HG03432 (cell line): Measurements from ENCODE around the gene HS2ST1.
A peak's percentile ranks its signal among the peaks of the same experiment; 100 is the strongest.
"Not testable (repeated sequence)": the region's sequence is repeated elsewhere in the genome, so short reads cannot be mapped to it uniquely, and the experiment has no call there.

Experiments used
- ATAC-seq: cut with Tn5 transposase; IDR thresholded peaks from one replicate; pipeline ENCODE4 v1.9.1; 2021; ENCODE audit warnings: mild to moderate bottlenecking, moderate library complexity; ENCODE audit not compliant: unreplicated experiment

Gene HS2ST1

DNA sequence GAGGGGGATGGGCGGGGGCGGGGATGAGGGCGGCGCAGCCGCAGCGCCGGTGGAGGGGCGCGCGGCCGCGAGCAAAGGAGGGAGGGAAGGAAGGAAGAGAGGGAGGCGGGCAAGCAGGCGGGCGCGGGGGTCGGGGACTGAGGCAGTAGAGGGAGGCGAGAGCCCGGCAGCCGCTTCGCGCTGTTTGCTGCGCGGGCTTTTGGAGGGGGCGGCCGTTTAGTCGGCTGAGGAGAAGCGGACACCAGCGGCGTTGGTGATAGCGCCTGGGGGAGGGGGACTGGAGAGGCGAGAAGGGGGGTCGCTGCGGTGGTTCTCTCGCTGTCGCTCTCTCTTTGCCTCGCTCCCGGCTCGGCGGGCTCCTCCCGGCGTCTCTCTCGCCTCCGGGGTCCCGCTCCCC is at the start of gene HS2ST1:
TSS of gene HS2ST1 (plus strand) at position 35 of the 397 bp plus-strand sequence.
- no peak for ATAC-seq

DNA sequence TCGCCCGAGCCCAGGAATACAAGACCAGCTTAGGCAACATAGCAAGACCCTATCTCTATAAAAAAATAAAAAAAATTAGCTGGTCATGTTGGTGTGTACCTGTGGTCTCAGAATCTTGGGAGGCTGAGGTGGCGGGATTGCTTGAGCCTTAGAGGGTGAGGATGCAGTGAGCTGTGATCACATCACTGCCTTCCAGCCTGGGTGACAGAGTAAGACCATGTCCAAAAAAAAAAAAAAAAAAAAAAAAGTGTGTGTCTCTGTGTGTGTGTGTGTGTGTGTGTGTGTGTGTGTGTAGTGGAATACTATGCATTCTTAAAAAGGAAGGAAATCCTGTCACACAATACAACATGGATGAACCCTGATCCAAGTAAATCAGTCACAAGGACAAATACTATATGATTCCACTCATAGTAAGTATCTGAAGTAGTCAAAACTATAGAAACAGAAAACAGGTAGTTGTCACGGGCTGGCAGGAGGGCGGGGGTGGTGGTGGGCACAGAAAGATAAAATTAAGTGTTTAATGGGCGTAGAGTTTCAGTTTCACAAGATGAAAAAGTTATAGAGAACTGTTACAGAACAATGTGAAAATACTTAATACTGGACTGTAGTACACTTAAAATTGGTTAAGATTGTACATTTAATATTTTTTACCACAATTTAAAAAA is 48.3 kb upstream of the HS2ST1 start:
- peak; percentile 69 for ATAC-seq

DNA sequence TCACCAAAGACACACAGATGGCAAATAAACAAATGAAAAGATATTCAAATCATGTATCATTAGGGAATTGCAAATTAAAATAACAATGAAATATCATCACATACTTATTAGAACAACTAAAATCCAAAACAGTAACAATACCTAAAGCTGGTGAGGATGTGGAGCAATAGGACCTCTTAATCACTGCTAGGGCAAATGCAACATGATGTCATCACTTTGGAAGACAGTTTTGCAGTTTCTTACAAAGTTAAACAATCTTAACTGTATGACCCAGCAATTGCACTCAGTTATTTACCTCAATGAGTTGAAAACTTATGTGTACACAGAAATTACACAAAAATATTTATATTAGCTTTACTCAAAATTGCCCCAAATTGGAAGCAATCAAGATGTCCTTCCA is 47.8 kb upstream of the HS2ST1 start:
- peak; percentile 39 for ATAC-seq

DNA sequence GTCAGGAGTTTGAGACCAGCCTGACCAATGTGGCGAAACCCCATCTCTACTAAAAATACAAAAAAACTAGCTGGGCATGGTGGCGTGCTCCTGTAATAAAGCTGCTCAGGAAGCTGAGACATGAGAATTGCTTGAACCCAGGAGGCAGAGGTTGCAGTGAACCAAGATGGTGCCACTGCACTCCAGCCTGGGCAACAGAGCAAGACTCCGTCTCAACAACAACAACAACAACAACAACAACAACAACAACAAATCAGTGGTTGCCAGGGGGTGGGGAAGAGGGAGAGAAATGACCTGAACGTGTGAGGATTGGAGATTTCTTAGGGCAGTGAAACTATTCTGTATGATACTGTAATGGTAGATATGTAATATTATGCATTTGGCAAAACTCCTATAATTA is 47.2 kb upstream of the HS2ST1 start:
- not testable (repeated sequence) for ATAC-seq

DNA sequence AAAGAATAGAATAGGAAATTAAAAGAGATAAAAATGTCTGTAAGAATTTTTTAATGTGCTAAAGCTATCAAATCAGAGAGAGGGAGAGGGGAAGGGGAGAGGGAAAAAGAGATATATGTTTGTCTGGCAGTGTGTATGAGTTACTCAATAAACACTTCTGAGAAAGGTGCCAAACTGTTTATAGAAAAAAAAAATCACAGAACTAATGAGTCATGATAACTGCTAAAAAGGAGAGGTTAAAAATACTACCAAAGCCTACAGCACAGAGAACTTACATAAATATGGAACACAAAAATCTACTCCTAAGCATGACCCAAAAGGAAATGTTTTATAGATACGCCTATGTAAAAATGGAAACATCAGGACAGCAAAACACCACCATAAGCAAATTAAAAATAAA is 46.0 kb upstream of the HS2ST1 start:
- no peak for ATAC-seq

DNA sequence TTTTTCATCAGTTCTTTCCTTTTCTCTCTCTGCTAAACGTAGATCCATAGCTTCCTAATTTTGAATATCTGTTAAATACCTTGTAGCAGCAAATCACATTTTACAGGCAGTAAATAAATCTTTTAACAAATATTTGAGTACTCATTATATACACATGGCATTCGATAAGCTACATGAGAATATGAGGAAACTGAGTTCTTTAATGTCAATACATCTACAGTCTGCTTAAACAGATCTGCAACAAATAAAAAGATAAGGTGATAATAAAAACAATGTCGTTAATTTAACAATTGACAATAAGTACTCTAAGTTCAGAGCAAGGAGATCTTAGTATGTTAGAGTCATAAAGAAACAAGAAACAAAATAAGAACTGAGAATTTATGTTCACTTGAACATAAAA is 43.4 kb upstream of the HS2ST1 start:
- no peak for ATAC-seq

DNA sequence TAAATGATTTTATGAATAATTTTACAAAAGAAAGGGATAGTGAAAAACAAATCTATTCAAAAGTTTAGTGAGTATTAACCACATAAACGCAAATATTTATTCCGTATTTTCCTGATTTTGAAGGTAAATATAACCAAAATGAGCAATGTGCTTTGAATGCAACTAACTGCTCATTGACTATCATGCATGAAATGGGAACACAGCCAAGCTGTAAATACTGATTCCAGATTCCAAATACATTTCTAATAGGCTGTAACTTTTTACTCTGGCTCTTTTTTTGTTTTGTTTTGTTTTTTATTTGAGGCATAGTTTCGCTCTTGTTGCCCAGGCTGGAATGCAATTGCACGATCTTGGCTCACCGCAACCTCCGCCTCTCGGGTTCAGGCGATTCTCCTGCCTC is 42.3 kb upstream of the HS2ST1 start:
- no peak for ATAC-seq

DNA sequence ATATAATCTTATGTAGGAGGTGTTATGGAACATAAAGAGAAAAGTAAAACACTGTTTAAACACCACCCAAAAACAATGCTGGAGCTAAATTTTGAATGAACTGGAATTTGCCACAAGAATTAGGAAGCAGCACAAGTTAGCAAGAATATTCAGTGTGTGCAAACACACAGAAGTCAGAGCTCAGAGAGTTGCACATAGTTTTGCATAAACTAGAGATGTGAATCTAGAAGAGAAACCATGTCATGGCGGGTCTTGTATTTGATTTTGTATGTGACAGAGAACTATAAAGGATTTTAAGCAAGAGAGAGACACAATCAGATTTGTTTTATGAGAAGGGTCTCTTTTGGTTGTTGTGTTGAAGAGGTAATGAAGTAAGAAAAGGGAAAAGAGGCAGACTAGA is 38.7 kb upstream of the HS2ST1 start:
- ATAC-seq: no peak

DNA sequence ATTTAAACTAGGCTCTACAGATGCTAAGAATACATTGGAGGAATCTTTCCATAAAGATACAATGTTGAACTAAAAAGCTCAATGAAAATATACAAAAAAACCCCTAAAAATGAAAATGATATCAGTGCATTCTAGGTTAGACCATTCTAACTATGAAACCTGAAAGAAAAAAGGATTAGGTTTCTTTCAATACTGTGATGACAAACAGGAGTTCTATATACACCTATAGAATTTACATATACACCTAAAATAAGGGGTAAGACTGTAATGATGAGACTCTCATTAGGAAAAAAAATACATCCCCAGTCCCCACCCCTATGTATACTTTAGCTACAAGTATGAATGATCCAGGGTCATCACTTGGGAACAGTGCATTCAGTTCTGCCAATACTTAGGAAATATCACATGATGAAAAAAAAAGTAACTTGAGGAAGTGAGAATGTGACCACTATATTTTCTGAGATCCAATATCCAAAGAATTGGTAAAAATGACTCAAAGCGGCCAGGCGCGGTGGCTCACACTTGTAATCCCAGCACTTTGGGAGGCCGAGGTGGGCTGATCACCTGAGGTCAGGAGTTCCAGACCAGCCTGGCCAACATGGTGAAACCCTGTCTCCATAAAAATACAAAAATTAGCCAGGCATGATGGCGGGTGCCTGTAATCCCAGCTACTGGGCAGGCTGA is 26.8 kb upstream of the HS2ST1 start:
- no peak for ATAC-seq

DNA sequence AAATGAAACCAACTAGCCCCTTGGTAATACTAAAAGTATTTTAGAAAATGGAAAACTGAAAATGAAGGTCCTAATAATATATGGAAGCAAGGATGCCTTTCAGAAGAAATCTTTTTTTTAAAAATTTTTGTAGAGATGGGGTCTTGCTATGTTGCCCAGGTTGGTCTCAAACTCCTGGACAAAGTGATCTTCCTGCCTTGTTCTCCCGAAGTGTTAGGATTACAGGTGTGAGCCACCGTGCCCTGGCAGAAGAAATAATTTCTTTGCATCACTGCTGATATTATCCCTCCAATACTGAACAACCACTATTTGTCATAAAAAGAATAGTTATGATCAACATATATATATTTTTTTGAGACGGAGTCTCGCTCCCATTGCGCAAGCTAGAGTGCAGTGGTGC is 26.1 kb upstream of the HS2ST1 start:
- no peak for ATAC-seq

DNA sequence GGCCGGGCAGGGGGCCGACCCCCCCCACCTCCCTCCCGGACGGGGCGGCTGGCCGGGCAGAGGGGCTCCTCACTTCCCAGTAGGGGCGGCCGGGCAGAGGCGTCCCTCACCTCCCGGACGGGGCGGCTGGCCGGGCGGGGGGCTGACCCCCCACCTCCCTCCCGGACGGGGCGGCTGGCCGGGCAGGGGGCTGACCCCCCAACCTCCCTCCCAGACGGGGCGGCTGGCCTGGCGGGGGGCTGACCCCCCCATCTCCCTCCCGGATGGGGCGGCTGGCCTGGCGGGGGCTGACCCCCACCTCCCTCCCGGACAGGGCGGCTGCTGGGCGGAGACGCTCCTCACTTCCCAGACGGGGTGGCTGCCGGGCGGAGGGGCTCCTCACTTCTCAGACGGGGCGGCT is 15.0 kb upstream of the HS2ST1 start:
- ATAC-seq: not testable (repeated sequence)

DNA sequence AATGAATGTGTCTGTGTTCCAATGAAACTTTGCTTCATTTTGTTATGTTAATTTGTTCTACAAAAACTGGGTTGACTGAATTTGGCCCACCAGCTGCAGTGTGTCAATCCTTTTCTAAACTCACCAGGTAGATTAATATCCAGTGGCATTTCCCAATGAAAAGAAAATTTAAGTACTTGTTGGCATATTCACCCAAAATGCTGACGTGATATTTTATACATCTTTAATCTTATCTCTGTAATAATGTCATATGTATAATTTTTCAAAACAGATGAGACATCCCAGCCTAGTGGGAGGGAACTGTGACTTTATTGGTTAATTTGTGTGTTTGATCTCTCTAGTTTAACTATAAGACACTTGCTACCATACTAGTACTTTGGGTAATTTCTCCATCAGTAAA is 8.6 kb upstream of the HS2ST1 start:
- no peak for ATAC-seq

DNA sequence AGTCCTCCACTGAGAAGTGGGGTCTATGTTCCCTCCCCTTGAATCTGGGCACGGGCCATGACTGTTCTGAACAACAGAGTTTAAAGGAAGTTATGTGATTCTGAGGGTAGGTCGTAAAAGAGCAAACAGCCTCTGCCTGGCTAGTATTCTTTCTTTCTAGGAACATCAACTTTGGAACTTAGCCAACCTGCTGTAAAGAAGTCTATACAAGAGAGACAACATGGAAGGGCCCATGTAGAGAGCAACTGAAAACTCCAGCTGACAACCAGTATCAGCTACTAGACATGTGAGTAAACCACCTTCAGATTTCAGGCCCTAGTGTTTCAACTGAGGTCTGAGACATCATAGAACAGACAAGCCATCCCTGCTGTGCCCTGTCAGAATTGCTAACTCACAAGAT is 8.0 kb upstream of the HS2ST1 start:
- no peak for ATAC-seq

DNA sequence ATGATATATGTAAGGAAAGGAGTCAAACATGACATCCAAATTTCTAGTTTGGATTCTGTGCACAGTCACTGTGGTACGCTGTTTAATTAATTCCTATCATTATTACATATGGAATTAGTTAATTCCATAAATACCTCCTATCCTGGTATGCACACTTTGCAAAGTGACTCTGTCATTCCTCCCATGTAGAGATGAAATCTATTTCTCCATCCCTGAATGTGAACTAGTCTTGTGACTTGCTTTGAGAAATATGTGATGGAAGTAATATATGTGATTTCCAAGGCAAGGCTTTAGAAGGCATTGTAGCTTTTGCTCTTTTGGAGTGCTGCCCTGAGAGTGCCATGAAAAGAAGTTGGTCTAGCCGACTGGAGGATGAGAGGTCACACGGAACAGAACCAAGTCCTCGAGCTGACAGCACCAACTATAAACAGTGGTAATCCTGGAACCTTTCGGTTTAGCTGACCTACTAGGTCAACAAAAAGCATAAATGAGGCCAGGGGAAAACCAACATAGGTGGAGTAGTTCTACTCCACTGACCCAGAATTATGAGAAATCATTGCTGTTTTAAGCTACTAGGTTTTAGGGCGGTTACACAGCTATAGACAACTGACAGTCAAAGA is 2.0 kb upstream of the HS2ST1 start:
- no peak for ATAC-seq

DNA sequence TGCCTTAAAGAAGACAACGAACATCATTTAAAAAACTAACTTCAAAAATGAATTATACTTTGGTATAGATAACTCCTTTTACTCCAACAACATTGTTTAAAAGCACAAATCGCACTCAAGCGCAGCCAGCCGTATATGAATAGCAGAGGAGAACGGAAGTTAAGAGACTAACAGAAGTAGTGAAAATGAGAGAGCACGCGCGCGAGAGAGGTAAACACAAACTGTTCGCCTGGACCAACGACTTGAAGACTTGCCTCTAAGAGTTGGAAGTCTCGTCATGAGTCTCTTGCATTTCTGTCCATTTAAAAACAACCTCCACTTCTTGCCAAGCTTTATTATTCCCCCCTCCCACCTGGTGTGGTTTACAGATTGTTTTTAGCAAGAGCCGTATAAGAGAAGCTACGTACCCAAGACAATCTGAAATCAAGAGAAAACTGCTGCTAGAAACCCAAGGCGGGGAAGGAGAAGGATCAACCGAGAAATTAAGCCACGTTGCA is 988 bp upstream of the HS2ST1 start:
- ATAC-seq: no peak

DNA sequence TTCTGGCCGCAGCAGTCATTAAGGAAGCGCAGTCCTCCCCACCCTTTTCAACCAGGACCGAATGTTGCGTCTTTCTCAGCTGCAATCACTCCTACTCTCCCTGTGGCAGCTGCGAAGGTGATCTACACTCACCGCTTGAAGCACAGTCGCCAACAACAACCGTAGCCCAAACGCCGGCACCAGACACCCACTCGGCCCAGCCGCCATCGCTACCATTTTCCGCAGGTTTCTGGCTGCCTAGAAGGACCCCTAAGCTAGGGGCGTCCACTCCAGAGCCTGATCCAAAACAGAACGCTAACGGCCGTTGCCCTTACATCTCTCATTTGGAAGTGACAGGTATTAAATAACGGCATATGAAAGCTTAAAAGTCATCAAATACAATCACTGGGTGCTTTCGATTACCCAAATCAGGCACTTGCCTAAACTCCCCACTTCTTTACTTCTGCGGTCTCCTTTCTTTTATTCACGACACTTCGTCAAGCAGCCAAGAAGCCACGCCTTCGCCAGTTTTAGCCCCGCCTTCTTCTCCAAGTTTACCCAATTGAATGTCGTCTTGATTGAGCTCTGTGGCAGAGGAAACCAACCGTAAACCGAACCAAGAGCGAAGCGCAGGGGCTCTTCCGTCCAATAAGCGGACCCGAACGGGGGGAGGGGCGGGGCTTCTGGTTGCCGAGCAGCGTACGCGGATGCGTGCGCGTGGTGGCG is 387 bp upstream of the HS2ST1 start, which contains the start of gene SELENOF:
TSS of gene SELENOF (minus strand) at position 231 of the 705 bp plus-strand sequence. CDS start at position 216, 15 bp downstream.
- peak; percentile 88 for ATAC-seq

DNA sequence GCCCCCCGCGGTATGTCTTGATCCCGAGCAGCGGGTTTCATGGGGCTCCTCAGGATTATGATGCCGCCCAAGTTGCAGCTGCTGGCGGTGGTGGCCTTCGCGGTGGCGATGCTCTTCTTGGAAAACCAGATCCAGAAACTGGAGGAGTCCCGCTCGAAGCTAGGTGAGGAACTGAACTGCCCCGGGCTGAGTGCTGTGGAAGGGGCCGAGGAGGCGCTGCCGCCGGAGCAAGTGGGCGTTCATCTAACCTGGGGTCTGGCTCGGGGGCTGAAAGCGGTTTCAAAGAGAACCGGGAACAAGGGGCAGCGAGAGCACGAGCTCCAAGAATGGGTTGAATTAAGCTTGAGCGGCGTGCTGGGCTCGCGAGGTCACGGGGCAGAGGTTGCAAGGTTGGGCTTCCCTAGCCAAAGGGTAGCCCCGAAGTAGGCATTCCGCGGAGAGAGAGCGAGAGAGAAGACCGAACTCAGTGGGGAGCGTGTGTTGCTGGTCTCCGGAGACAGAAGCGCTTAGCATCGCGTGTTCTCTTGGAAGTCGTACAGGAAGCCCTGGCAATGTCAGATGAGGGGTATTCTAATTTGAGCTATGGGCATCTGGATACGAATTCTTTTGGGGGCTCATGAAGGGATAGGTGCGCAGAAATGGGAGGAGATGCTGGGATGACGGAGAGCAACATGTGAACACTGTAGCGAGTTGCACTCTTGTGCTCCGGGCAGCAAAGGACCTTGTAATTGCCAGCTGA is 732 bp downstream of the HS2ST1 start:
- peak; percentile 16 for ATAC-seq

DNA sequence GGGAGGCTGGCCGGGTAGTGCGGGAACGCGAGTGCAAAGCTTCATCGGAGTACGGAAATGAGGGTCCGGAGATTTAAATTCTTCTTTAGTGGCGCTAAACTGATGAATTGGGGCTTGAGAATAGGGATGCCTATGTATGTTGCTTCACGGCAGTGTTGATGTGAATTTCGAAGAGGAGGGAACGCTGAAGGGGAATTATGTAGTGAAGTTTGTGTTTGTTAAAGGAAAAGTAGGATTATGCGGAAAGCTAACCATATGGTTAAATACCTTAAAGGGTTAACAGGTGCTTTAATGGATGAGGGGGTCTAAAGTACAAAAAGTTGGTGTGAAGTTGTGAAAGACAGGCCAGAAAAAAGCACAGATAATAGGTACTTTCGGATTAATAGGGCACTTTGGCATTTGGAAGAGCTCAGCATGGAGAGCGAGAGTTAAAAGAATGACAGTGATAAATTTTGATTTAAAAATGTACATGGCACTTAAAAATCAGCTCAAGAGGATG is 1.4 kb downstream of the HS2ST1 start:
- ATAC-seq: no peak

DNA sequence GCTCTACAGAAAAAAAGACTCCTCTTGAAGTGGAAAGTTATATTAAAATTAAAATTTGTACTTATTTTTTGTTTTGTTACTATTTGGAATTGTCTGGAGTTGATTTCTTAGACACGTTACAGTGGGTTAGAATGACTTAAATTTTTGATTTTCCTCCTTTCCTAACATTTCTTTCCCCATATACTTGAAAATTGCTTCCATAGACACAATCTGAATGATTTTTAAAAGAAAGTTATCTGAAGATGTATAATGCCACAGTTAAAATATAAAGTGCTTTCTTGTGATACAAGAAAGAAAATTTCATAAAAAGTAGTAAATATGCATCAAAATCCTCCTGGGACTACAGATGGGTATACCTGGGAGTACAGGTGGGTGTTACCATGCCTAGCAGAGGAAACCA is 2.3 kb downstream of the HS2ST1 start:
- ATAC-seq: no peak

DNA sequence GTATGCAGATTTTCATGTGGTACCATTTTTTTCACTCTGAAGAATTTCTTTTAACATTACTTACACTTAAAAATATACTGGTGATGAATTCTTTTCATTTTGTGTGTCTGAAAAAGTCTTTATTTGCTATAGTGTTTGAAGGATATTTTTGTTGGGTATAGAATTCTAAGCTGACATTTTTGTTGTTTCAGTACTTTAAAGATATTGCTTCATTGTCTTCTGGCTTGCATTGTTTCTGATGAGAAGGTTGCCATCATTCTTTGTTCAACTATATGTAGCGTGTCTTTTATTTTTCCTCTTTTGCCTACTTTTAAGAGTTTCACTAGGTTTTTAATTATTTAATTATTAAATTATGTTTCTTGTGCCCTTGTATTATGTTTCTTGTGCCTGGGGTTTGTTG is 8.0 kb downstream of the HS2ST1 start:
- no peak for ATAC-seq
